ENCODE measurements around the gene MEGF9.
"Not testable (repeated sequence)": the region's sequence is repeated elsewhere in the genome, so short reads cannot be mapped to it uniquely, and the experiment has no call there.

The MEGF9 gene

DNA sequence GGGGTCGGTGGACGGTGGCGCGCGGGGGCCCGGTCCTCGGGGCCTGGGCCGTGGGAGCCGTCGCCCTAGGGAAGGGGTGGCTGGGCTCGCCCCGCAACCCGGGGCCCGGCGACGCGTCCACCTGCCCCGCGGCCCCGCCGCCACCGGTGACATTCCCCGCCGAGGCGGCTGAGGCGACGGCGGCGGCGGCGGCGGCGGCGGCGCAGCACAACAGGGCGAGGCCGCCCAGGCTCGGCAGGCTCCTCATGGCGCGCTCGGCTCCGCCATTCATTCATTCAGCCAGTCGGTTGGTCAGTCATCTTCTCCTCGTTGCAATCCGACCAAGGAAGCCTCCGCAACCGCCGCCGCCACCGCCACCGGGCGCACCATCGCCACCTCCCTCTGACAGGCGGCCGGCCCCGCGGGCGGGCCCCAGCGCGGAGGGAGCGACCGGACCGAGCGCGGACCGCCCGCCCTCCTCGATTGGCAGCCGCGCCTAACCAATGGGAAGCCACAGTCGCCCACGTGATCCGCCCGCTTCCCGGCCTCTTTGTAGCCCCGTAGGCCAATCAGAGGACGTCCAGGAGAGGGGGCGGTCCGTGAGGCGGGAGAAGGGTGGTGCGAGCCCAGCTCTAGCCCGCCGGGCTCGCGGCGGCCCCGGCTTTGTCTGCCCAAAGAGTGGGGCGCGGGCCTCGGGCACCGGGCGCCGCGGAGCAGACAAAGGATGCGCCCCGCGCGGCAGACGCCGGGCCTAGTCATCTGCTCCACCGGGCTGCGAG lies at the start of gene MEGF9:
Gene MEGF9, minus strand, starts transcription at position 383 of the 758 bp plus-strand sequence. Its CDS starts 112 bp downstream, at position 271.
- DNase-seq (ENCODE audit: low read depth in 2 of 2): peak; percentile 93 to 95

DNA sequence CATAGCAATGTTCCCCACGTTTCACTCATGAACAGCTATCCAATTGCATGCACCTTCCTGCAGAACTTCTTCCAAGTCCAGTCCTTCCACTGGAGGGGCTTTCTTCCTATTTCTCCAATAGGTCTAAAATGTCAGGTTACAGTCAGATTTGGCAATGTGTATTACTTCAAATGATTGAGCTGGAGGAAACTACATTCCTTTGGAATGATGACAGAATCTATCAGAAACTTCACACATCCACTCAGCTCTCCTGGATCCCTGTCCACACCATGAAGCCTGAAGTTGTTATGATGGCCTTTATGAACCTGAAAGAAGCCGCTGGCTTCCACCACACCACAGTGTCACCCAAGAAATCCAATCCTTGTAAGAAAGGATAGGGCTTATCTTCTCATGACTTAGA lies 46.7 kb upstream of the MEGF9 start:
- DNase-seq (ENCODE audit: low read depth in 2 of 2): no peak

DNA sequence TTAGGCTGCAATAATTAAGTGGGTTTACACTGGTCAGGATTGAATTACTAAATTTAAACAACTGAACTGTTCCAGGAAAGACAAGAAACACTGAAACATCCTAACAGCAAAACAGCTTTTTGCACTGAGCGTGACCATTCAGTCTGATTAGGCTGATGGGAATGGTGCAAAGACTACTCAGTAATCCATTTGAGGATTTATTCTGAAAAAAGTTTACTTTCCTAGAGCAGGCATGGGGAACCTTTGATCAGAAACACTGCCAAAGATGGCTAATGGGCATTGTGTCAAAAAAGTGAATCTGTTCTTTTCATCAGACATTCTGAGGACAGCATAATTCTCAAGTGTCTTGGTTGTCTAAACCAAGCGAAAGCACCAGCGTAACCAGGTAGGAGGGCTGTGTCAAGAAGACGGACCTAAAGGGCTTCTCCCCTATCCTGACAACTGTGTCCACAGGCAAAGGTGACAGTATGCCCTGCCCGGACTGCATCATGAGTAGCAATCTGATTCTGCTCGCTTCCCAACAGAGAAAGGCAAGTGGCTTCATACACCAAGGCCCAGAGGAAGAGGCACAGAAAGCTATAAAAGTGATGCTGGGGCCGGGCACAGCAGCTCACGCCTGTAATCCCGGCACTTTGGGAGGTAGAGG lies 45.6 kb upstream of the MEGF9 start:
- no peak for DNase-seq (ENCODE audit: low read depth in 2 of 2)

DNA sequence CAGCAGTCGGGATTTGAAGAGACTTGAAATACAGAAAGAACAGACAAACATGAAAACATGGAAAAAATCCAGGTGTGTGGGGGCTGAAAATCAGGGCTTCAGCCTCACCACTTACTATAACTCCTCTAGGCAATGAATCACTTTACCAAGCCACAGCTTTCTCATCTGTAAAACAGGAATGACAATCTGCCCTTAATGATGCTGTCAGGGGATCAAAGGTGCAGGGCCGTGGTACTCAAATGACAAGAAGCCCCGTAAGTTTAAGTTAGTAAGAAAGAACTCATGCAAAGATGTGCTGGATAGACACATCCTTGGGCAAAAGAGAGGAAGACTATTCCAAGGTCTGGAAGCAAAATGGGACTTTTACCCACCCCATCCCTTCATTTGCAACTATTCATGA lies 44.3 kb upstream of the MEGF9 start:
- no peak for DNase-seq (ENCODE audit: low read depth in 2 of 2)

DNA sequence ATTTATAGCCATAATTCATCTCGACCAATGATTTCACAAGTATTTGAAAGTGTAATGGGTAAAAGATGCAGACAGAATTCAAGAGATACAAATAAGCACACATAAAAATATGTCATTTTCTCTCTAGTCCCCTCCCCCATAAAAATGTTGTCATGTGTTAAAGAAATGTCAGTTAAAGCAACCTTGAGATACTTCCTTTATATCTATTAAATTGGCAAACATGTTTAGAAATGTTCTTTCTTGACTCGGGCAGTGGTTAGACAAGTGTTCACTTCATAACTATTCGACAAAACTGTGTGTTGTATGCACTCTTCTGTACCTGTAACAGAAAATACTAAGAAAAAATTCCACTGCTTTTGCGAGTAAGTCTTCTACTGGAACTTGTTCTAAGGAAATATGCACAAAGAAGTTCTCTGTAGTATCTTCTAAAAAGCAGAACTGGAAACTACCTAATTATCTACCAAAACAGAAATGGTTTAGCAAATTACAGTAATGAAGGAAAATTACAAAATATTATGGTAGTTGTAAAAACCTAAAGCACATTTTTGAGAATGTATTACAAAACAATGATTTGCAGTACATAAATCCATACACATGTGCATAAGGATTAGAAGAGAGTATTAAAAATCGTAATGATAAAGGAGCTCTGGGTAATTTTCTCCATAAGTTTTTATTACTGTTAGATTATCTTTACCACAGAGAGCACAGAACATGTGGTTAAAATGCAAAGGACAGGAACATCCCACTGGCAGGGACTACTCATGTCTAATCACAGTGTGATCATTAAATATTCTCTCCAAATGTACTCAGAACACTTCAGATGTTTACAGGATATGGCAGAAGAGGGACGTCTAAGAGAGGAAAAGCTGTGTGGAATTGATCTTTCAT lies 43.0 kb upstream of the MEGF9 start:
- no peak for DNase-seq (ENCODE audit: low read depth in 2 of 2)

DNA sequence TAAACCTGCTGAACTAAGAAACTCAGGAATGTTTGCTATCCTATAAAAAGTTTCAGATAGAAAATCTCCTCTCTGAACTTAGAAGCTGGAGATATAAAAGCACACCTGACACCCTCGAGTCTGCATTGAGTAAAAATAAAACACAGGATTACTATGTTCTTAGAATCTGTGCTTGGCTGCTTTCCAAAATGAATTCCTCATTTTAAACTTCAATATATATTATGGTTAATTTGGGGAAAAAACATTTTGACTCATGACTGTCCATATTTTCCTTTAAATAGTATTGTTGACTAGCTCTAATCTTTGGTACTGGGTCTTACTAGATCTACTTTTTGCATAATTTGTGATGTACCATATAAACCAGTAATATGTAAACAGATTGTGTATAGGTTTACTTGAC lies 42.3 kb upstream of the MEGF9 start:
- DNase-seq (ENCODE audit: low read depth in 2 of 2): no peak

DNA sequence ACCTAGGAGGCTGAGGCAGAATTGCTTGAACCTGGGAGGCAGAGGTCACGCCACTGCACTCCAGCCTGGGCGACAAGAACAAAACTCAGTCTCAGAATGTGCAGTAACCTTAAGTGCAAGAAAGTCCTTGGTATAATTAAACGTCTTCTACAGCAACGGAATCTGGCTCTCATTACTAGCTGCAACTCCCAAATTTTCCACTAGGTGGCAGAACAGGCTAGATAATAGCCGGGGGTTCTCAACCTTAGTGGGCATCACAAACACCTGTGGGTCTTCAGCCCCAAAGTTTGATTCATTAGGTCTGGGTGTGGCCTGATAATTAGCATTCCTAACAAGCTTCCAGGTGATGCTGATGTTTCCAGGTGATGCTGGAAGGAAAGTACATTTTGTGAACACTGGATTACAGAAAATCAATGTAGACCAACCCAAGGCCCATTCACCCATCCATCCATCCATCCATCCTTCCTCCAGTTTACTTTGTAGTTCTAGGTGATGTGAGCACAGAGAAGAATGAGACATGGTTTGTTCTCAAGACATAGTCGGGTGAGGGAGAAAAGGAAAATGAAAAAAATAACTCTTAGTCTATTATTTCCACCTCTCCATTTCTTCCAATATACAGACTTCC lies 41.7 kb upstream of the MEGF9 start:
- peak; percentile 17 to 78 for DNase-seq (ENCODE audit: low read depth in 2 of 2)

DNA sequence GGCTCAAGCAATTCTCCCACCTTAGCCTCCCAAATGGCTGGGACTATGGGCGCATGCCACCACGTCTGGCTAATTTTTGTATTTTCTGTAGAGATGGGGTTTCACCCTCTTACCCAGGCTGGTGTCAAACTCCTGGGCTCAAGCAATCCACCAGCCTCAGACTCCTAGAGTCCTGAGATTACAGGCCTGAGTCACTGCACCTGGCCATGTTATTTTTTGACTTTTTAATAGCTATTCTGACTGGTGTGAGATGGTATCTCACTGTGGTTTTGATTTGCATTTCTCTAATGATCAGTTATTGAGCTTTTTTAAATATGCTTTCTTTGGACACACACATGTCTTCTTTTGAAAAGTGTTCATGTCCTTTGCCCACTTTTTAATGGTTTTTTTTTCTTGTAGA lies 40.8 kb upstream of the MEGF9 start:
- no peak for DNase-seq (ENCODE audit: low read depth in 2 of 2)

DNA sequence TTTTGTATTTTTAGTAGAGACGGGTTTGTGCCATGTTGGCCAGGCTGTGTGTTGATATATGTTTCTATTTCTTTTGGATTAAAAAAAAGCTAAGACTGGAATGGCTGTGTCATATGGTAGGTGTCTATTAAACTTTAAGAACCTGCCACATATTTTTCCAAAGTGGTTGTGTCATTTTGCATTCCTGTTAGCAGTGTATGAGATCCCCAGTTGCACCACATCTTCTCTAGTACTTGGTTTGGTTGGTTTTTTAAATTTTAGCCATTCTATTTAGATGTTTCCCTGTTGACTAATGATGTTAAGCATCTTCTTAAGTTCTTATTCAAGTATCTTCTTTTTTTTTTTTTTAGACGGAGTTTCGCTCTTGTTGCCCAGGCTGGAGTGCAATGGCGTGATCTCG lies 36.2 kb upstream of the MEGF9 start:
- DNase-seq (ENCODE audit: low read depth in 2 of 2): no peak

DNA sequence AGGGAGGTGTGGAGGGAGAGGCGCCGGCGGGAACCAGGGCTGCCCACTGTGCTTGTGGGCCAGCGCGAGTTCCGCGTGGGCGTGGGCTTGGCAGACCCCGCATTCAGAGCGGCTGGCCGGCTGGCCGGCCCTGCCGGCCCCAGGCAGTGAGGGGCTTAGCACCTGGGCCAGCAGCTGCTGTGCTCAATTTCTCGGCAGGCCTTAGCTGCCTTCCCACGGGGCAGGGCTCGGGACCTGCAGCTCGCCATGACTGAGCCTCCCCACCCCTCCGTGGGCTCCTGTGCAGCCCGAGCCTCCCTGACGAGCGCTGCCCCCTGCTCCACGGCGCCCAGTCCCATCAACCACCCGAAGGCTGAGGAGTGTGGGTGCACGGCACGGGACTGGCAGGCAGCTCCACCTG lies 32.1 kb upstream of the MEGF9 start:
- DNase-seq (ENCODE audit: low read depth in 2 of 2): not testable (repeated sequence)

DNA sequence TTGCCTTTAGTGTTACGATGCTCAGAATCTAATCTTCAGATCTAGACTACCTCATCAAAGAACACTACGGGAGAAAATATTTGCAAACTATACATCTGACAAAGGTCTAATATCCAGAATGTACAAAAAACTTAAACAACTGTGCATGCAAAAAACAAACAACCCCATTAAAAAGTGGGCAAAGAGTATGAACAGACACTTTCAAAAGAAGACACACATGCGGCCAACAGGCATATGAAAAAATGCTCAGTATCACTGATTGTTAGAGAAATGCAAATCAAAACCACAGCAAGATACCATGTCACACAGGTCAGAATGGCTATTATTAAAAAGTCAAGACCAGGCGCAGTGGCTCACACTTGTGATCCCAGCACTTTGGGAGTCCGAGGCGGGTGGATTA lies 31.0 kb upstream of the MEGF9 start:
- DNase-seq (ENCODE audit: low read depth in 2 of 2): no peak

DNA sequence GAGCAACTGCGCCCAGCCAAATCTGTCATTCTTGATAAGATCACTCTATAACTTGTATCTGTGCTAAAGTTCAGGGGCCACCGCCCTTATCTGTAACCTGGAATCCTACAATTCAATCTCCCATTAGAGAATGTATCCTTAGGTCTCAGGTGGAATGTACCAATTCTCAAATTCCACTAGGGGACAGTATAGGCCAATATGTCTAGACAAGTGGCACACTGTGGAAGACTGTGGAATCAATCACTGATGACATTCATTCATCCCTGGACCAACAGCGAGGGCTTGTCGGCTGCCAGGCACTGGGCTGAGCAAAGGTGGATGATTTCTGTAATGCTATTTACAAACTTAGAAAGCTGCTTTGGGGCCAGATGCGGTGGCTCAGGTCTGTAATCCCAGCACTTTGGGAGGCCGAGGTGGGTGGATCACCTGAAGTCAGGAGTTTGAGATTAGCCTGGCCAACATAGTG lies 28.7 kb upstream of the MEGF9 start:
- DNase-seq (ENCODE audit: low read depth in 2 of 2): no peak

DNA sequence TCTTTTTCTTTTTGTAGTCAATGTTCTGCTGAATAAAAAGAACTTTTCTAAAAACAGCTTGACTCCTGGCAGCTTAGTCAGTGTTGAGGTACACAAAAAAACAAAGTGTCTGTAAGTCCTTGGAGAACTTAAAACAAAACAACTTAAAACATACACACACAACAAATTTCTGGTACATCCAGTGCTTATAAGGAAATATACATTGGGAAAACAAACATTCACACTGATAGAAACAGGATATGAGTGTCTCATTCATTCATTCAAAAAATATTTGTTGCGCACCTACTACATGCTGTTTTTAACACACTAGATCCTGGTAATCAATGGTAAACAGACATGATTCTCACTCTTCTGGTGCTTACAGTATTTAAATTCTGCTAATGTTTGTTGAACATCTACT lies 27.4 kb upstream of the MEGF9 start:
- DNase-seq (ENCODE audit: low read depth in 2 of 2): no peak

DNA sequence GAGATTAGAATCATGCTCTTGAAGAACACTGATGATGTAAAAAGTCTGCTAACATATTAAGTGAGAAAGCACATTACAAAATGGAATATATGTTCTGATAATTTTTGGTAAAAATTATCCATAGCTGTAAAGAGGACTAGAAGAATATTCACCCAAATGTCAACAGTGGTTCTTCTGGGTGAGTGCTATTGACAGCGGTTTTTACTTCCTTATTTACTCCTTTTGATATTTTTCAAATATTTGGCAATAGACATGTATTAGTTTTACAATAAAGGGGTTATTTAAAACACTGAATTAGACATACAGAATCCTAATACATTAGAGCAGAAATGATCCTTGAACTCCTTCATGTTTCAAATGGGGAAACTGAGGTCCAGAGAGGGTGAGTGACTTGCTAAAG lies 26.9 kb upstream of the MEGF9 start:
- no peak for DNase-seq (ENCODE audit: low read depth in 2 of 2)

DNA sequence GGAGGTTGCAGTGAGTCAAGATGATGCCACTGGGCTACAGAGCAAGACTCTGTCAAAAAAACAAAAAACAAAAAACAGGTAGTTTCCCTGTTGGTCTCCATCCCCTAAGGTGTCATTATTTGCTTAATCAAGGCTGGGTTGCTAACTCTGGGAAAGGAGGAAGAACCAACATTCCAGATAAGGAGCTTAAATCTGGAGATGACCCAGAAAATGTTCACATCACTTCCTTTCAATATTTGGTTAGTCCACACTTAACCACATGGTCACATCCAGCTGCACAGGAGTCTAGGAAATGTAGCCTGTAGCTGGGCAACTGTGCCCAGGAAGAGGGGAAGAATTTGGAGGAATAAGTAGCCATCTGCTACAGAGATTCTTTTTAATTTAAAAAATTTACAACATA lies 25.9 kb upstream of the MEGF9 start:
- no peak for DNase-seq (ENCODE audit: low read depth in 2 of 2)

DNA sequence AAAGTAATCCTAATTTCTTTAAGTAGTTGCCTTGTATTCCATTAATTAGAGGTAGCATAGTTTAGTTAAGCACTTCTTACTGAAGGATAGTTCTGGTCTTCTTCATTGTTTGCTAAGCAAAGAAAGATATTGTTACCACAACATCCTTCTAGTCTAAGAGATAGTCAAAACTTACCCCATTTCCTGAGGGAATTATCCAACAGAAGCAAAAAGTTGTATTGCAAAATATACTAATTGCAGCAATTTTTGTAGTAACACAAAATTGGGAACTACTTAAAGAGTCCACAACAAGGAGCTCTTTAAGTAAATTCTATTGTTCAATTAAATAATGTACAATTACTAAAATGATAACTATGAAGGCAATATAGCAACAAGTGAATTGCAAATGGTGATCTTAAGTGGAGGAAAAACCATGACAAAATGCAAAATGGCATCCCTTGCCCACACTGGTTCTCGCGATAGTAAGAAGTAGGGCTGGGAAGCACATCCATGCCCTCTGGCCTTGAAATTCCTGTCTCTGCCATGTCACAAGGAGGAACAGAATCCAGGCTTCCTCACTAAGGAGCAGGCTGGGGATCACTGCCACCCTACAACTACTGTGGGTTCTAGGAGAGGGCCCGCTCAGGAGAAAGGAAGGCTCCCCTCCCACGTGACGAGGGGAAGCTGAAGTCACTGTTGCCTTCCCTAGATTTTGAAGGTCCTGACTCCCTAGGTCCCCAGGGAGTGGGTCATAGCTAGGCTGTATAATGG lies 23.3 kb upstream of the MEGF9 start:
- no peak for DNase-seq (ENCODE audit: low read depth in 2 of 2)

DNA sequence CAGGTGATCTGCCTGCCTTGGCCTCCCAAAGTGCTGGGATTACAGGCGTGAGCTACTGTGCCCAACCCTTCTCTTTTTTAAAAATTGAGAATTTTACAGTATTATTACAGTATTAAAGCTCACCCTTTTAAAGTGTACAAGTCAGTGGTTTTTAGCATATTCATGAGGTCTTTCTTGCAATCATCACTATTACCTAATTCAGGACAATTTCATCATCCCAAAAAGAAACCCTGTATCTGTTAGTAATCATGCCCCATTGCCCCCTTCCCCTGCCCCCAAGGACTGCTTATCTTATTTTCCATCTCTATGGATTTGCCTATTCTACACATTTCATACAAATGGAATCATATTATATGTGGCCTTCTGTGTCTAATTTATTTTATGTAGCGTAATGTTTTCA lies 22.6 kb upstream of the MEGF9 start:
- no peak for DNase-seq (ENCODE audit: low read depth in 2 of 2)

DNA sequence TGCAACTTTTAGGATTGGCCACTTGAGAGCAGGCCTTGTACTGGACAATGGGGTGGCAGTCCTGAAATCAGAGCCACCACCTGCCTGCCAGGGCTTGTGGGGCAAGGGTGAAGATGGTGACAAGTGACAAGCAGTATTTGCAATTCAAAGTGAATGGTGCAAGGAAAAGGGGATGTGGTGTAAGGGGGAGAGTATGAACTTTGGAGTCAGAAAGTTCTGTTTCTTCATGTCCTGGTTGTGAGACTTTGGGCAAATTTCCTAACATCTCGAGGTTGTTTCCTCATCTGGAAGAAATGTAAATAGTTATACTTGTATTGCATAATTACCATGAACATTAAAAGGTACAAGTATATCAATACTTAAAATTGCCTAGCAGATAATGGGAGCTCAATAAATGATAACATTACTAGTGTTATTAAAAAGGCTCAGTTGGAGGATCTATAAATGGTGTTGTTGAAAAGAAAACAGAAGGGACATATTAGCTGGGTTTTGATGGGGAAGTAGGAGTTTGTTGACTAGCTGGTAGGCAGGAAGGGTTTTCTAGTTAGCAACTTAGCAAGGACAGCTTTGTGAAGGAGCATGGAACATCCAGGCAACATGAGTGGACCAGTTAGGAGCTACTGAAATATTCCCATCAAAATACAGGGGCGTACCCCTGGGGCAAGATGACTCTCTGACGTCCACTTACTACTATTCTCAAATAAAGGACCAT lies 21.3 kb upstream of the MEGF9 start:
- DNase-seq (ENCODE audit: low read depth in 2 of 2): no peak

DNA sequence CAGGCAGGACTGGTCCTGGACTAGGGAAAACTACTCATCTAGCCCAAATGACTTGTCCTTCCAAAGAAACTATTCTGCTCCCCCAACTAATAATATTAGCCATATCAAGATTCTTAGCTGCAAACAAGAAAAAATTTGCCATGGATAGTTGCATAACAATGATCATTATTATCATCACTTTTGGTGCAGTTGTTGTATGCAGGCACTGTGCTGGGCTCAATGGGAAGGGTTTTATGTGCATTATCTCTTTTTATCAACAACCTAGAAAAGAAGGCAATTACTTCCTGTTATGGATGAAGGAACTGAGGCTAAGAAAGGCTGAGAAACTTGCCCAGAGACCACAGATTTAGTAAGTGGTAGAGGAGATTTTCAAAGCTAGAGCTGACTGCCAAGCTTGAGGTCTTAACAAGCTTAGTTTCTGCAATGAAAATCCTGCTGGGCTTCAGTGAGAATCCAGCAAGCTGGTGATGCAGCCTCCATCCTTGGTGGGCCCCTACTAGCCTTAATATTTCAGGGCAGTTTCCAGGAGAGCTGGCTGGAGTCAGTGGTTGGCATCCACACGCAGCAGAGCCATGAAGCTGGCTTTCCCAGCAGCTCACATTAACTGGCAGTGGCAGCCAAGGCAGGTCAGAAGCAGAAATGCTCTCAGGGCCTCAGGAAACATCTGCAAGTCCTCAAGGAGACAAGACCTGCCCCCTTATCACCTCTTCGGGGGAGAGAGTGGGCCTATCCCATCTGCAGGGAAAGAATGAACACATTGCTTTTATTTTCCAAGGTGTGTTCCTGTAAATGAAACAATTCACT lies 20.5 kb upstream of the MEGF9 start:
- no peak for DNase-seq (ENCODE audit: low read depth in 2 of 2)

DNA sequence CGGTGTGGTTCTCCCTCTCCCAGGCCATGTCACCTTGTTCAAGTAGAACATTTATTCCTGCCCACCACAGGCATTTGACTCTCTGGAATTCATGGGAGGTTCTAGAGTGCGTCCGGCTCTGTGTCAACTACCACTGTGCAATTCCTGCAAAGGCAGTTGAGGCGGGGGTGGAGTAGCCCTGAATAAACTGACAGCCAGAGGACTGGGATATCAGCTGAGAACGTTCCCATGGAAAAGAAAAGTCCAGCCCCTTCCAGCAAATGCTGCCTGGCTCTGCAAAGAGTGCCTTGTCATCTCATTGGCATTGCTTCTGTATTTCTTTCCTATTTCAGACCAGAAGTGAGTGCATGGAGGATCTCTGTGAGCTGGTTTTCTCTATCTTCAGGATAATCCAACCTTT lies 18.9 kb upstream of the MEGF9 start:
- no peak for DNase-seq (ENCODE audit: low read depth in 2 of 2)

Data from stimulated activated CD4-positive, alpha-beta T cell treated with anti-CD3 and anti-CD28 coated beads, Interleukin-1b, Interleukin-23, amount 100 ng/mL, for 4 hours (primary cell).